Sigmoid colon (tissue), 4 donors: ENCODE data around the gene CDK13.

Experiments
- CTCF ChIP-seq, 4 experiments: fragments of 450-650 bp in 3 of 4; fragments of 200-600 bp in 1 of 4; IDR thresholded peaks; one replicate each; pipeline ENCODE4 v1.5.1; 2016 to 2019; ENCODE audit warnings: antibody characterized with exemption in 4 of 4, mild to moderate bottlenecking in 3 of 4, moderate library complexity in 2 of 4
- EP300 ChIP-seq, 4 donors: sonication (generic); formaldehyde crosslinking; IDR thresholded peaks; one replicate each; pipeline ENCODE4 v1.6.1; 2017; ENCODE audit warnings: antibody characterized with exemption in 4 of 4
- POLR2A ChIP-seq, 2 donors: fragments of 450-650 bp; IDR thresholded peaks; one replicate each; pipeline ENCODE4 v1.6.1; 2016; ENCODE audit warnings: antibody characterized with exemption in 2 of 2, mild to moderate bottlenecking in 2 of 2, moderate library complexity in 2 of 2
- POLR2AphosphoS5 ChIP-seq, 4 donors: sonication (generic); formaldehyde crosslinking; IDR thresholded peaks; one replicate each; pipeline ENCODE4 v1.6.1; 2017; ENCODE audit warnings: antibody characterized with exemption in 4 of 4

- TF ChIP-seq CTCF (IDR thresholded peaks at IDR 0.05) (no peak), POLR2AphosphoS5 (IDR thresholded peaks at IDR 0.05) (no peak), POLR2A (IDR thresholded peaks at IDR 0.05) (no peak), EP300 (IDR thresholded peaks at IDR 0.05) (no peak)
Measured at GRCh38 chr7:39979406-39980073, 29.5 kb downstream of the CDK13 start.
